ENCODE results near the gene MT1H.
A peak's percentile ranks its signal among the peaks of the same experiment; 100 is the strongest.
"Not testable (repeated sequence)": the region's sequence is repeated elsewhere in the genome, so short reads cannot be mapped to it uniquely, and the experiment has no call there.

The MT1H gene

GRCh38 chr16:56669005-56669839, at the start of gene MT1H:
Gene MT1H, plus strand, starts transcription at chr16:56669814. Its CDS starts 71 bp downstream, at chr16:56669885.
- no peak for DNase-seq

GRCh38 chr16:56620339-56620897, 49.2 kb upstream of the MT1H start:
- DNase-seq: no peak

- DNase-seq: not testable (repeated sequence)
Observed at GRCh38 chr16:56621665-56622445, 47.8 kb upstream of the MT1H start.

- not testable (repeated sequence) for DNase-seq
Observed at GRCh38 chr16:56623184-56623583, 46.4 kb upstream of the MT1H start.

GRCh38 chr16:56623637-56624036, 46.0 kb upstream of the MT1H start:
- no peak for DNase-seq

GRCh38 chr16:56625140-56625942, 44.3 kb upstream of the MT1H start, which contains the start of gene MT1E:
Gene MT1E, plus strand, starts transcription at chr16:56625781. Its CDS starts 71 bp downstream, at chr16:56625852.
- peak; percentile 16 to 38 for DNase-seq

GRCh38 chr16:56625943-56626654, 43.5 kb upstream of the MT1H start:
- DNase-seq: no peak

GRCh38 chr16:56626685-56627084, 42.9 kb upstream of the MT1H start:
- DNase-seq: no peak

- DNase-seq: no peak
Observed at GRCh38 chr16:56628486-56629350, 40.9 kb upstream of the MT1H start.

- no peak for DNase-seq
Observed at GRCh38 chr16:56629531-56629930, 40.1 kb upstream of the MT1H start.

GRCh38 chr16:56630134-56630533, 39.5 kb upstream of the MT1H start:
- DNase-seq: no peak

- no peak for DNase-seq
Observed at GRCh38 chr16:56631197-56631596, 38.4 kb upstream of the MT1H start.

- DNase-seq: no peak
Observed at GRCh38 chr16:56631832-56632155, 37.8 kb upstream of the MT1H start.

GRCh38 chr16:56632156-56632847, 37.3 kb upstream of the MT1H start, which contains the start of gene MT1M:
Gene MT1M, plus strand, starts transcription at chr16:56632659. Its CDS starts 73 bp downstream, at chr16:56632732.
- DNase-seq: no peak

GRCh38 chr16:56632848-56633365, 36.7 kb upstream of the MT1H start:
- no peak for DNase-seq

GRCh38 chr16:56633535-56633934, 36.1 kb upstream of the MT1H start:
- DNase-seq: no peak

GRCh38 chr16:56634715-56635440, 34.7 kb upstream of the MT1H start:
- DNase-seq: no peak

GRCh38 chr16:56635441-56635967, 34.1 kb upstream of the MT1H start:
- DNase-seq: no peak
